ENCODE results near the gene FAM111B.

- TF ChIP-seq, protein P1, sequence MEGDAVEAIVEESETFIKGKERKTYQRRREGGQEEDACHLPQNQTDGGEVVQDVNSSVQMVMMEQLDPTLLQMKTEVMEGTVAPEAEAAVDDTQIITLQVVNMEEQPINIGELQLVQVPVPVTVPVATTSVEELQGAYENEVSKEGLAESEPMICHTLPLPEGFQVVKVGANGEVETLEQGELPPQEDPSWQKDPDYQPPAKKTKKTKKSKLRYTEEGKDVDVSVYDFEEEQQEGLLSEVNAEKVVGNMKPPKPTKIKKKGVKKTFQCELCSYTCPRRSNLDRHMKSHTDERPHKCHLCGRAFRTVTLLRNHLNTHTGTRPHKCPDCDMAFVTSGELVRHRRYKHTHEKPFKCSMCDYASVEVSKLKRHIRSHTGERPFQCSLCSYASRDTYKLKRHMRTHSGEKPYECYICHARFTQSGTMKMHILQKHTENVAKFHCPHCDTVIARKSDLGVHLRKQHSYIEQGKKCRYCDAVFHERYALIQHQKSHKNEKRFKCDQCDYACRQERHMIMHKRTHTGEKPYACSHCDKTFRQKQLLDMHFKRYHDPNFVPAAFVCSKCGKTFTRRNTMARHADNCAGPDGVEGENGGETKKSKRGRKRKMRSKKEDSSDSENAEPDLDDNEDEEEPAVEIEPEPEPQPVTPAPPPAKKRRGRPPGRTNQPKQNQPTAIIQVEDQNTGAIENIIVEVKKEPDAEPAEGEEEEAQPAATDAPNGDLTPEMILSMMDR (IDR thresholded peaks at IDR 0.05): peak; percentile 95
- TF ChIP-seq SIN3A (IDR thresholded peaks at IDR 0.05; ENCODE audit: borderline replicate concordance, insufficient read depth, low read depth, low read length): no peak
These were observed 64.7 kb downstream of the FAM111B start, which contains the start of gene DTX4 for GRCh38 chr11:59171508-59172322.

Data from Panc1 (cell line).